ENCODE measurements around the gene RFC5.

DNA sequence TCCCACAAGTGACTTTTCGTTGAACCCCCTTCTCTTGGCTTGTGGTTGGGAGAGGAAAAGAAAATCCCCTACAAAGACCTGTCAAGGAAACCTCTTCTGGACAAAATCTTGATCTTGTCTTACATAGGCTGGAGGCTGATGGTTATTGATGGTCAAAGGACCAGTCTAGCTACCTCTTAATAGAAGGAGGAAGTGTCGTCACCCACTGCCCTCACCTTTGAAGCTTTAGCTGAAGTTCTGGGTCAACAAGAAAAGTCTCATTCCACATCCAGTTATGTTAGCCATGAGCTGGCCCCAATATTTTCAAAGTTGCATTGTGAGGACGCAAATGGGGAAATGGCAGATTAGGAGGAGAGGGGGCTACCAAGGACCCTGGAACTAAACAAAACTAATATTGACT is 41.5 kb upstream of the RFC5 start:
- TF ChIP-seq, protein P1, sequence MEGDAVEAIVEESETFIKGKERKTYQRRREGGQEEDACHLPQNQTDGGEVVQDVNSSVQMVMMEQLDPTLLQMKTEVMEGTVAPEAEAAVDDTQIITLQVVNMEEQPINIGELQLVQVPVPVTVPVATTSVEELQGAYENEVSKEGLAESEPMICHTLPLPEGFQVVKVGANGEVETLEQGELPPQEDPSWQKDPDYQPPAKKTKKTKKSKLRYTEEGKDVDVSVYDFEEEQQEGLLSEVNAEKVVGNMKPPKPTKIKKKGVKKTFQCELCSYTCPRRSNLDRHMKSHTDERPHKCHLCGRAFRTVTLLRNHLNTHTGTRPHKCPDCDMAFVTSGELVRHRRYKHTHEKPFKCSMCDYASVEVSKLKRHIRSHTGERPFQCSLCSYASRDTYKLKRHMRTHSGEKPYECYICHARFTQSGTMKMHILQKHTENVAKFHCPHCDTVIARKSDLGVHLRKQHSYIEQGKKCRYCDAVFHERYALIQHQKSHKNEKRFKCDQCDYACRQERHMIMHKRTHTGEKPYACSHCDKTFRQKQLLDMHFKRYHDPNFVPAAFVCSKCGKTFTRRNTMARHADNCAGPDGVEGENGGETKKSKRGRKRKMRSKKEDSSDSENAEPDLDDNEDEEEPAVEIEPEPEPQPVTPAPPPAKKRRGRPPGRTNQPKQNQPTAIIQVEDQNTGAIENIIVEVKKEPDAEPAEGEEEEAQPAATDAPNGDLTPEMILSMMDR (IDR thresholded peaks at IDR 0.05; ENCODE audit: insufficient read depth, low read length): no peak
- TF ChIP-seq POLR2AphosphoS5 (IDR thresholded peaks at IDR 0.05; ENCODE audit: low read depth) (no peak), REST (IDR thresholded peaks at IDR 0.05; ENCODE audit: insufficient replicate concordance, low read depth) (no peak), SPI1 (IDR thresholded peaks at IDR 0.05; ENCODE audit: borderline replicate concordance, low read depth) (no peak)

Data from HL-60 (cell line).